HG03439 (cell line): ENCODE results near the gene CYP21A2.
"Not testable (repeated sequence)": the region's sequence is repeated elsewhere in the genome, so short reads cannot be mapped to it uniquely, and the experiment has no call there.

Source experiments
- ATAC-seq: cut with Tn5 transposase; IDR thresholded peaks from one replicate; pipeline ENCODE4 v1.9.1; 2021; ENCODE audit warnings: mild to moderate bottlenecking, moderate library complexity; ENCODE audit not compliant: unreplicated experiment

Gene CYP21A2

DNA sequence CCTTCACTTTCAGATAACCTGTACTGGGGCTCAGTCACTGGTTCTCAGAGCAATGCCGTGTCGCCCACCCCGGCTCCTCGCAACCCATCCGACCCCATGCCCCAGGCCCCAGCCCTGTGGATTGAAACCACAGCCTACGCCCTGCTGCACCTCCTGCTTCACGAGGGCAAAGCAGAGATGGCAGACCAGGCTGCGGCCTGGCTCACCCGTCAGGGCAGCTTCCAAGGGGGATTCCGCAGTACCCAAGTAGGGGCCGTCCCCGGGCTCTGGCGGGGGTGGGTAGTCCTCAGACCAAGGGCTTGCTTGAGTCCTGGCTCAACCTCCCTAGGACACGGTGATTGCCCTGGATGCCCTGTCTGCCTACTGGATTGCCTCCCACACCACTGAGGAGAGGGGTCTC lies 8.7 kb upstream of the CYP21A2 start:
- ATAC-seq, result not testable (repeated sequence)

DNA sequence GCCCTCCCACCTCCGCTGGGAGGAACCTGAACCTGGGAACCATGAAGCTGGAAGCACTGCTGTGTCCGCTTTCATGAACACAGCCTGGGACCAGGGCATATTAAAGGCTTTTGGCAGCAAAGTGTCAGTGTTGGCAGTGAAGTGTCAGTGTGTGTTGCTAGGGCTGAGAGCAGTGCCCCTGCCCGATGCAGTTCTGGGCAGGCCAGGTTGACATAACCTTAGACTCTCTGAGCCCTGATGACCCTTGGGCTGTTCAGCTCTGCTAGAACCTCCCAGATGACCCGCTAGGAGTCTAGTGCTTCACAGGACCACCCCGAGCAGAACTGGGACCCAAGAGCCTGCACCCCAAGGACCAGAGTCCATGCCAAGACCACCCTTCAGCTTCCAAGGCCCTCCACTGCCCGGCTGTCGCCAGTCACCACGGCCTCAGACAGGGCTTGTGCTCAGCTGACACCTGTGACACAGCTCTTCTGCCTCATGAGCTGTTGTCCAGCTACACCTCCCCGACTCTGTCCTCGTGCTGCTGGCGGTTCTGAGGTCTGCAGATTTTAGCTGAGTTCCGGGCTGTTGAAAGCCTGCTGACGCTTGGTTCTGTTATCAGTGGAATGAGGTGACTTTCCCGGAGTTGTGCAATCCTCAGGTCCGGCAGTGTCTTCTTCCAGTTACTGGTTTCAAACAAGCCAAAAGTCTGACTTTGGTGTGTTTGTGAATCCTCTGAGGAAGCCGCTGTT lies 2.8 kb upstream of the CYP21A2 start:
- not testable (repeated sequence) for ATAC-seq

DNA sequence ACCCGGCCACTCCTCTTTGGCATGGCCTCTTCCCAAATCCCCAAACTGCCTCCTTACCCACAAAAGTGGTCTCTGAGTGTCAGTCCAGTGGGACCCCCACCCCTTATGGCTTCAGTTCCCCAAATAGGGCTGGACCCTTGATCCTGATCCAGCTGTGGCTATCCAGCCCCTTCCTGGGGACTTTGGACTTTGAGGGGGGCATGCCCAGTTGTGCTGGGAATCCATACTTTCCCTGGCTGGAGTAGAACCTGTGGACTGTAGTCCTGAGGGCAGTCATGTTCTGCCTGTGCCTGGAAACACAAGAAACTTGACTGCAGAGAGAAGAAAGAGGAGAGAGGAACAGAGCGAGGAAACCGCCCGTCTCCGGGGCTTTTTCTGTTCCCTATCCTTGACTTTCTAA lies 1.1 kb upstream of the CYP21A2 start:
- ATAC-seq, result not testable (repeated sequence)

DNA sequence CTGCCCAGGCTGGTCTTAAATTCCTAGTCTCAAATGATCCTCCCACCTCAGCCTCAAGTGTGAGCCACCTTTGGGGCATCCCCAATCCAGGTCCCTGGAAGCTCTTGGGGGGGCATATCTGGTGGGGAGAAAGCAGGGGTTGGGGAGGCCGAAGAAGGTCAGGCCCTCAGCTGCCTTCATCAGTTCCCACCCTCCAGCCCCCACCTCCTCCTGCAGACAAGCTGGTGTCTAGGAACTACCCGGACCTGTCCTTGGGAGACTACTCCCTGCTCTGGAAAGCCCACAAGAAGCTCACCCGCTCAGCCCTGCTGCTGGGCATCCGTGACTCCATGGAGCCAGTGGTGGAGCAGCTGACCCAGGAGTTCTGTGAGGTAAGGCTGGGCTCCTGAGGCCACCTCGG lies 663 bp downstream of the CYP21A2 start:
- ATAC-seq, result not testable (repeated sequence)

DNA sequence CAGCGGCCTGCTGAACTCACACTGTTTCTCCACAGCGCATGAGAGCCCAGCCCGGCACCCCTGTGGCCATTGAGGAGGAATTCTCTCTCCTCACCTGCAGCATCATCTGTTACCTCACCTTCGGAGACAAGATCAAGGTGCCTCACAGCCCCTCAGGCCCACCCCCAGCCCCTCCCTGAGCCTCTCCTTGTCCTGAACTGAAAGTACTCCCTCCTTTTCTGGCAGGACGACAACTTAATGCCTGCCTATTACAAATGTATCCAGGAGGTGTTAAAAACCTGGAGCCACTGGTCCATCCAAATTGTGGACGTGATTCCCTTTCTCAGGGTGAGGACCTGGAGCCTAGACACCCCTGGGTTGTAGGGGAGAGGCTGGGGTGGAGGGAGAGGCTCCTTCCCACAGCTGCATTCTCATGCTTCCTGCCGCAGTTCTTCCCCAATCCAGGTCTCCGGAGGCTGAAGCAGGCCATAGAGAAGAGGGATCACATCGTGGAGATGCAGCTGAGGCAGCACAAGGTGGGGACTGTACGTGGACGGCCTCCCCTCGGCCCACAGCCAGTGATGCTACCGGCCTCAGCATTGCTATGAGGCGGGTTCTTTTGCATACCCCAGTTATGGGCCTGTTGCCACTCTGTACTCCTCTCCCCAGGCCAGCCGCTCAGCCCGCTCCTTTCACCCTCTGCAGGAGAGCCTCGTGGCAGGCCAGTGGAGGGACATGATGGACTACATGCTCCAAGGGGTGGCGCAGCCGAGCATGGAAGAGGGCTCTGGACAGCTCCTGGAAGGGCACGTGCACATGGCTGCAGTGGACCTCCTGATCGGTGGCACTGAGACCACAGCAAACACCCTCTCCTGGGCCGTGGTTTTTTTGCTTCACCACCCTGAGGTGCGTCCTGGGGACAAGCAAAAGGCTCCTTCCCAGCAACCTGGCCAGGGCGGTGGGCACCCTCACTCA lies 1.4 kb downstream of the CYP21A2 start:
- ATAC-seq, result not testable (repeated sequence)

DNA sequence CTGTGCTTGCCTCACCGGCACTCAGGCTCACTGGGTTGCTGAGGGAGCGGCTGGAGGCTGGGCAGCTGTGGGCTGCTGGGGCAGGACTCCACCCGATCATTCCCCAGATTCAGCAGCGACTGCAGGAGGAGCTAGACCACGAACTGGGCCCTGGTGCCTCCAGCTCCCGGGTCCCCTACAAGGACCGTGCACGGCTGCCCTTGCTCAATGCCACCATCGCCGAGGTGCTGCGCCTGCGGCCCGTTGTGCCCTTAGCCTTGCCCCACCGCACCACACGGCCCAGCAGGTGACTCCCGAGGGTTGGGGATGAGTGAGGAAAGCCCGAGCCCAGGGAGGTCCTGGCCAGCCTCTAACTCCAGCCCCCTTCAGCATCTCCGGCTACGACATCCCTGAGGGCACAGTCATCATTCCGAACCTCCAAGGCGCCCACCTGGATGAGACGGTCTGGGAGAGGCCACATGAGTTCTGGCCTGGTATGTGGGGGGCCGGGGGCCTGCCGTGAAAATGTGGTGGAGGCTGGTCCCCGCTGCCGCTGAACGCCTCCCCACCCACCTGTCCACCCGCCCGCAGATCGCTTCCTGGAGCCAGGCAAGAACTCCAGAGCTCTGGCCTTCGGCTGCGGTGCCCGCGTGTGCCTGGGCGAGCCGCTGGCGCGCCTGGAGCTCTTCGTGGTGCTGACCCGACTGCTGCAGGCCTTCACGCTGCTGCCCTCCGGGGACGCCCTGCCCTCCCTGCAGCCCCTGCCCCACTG lies 2.3 kb downstream of the CYP21A2 start:
- not testable (repeated sequence) for ATAC-seq

DNA sequence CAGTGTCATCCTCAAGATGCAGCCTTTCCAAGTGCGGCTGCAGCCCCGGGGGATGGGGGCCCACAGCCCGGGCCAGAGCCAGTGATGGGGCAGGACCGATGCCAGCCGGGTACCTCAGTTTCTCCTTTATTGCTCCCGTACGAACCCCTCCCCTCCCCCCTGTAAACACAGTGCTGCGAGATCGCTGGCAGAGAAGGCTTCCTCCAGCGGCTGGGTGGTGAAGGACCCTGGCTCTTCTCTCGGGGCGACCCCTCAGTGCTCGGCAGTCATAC lies 2.8 kb downstream of the CYP21A2 start:
- ATAC-seq, result not testable (repeated sequence)

DNA sequence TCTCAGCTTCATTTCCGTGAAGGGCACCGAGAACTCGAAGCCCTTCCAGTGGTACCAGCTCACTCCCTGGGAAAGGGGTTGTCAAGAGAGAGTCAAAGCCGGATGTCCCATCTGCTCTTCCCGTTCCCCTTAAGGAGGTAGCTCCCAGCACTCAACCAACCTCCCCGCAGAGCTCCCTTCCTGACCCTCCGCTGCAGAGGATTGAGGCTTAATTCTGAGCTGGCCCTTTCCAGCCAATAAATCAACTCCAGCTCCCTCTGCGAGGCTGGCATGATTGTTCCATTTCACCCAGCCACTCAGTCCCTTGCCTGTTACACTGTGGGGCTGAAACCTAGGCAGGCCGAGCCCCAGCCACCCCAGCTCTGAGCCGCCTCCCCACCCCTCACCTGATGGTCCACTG lies 3.2 kb downstream of the CYP21A2 start:
- ATAC-seq, result not testable (repeated sequence)

DNA sequence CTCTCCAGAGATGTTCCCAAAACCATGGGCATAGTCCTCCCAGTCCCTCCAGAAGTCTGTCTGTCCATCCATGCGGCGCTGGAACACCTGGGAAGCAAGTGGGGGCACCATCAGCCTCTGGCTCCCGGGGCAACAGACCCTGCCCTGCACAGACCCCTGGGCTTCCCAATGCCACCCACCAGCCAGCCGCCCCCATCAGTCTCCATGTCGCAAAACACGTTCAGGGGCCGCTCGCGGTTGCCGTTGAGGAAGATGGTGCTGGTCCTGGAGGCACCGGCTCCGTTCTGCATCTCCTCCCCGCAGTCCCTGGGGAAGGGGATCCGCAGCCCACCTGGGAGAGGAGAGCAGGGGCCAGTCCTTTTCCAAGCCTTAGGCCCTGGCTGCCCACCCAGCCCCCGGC lies 4.1 kb downstream of the CYP21A2 start:
- ATAC-seq, result not testable (repeated sequence)

DNA sequence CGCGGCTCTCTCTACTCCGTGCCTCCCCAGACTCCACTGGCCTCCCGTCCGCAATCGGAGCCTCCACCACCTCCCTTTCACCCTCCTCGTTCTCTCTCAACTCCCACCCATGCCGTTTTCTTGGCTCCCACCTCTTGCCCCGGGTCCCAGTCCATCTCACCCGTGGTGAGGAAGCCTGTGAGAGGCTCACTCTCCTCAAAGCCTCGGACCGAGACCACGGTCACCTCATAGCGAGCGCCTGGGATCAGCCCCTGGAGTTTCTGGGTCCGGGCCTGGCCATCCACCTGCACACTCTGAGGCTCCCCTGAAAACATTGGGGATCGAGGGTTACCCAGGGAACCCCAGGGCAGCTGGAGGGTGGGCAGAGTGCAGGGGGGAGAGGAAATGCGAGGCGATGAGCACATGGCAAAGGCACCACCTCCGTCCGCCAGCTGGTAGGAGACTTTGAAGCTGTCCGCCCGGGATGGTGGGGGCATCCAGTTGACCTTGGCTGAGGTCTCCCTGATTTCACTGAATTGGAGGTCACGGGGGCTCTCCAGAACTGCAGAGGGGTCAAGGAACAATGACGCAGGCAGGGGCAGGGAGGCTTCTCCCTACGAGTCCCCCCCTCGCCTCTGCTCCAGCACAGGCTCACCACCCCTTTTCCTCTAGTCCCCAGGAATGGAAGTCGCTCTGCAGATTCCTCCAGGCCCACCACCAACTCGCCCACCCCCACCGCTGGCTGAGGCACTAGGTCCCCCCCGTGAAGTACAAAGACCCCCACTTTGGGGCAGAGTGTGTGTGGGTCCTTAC lies 5.6 kb downstream of the CYP21A2 start:
- ATAC-seq, result not testable (repeated sequence)

DNA sequence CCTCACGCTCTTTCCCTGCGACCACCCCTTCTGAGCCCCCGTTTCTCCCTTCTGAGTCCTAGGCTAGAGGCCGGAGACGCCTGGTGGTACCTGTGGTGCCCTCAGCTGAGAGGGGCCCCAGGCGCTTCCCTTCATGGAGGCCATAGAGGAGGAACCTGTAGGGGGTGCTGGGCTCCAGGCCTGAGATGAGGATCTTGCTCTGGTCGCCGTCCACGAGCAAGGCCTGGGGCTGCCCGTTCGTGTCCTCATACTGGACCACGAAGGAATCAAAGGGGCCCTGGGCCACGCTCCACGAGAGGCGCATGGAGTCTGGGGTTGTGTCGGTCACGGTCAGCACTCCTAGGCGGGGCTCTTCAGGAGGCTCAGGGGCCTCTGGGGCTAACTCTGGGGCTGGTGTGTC lies 6.7 kb downstream of the CYP21A2 start:
- ATAC-seq, result not testable (repeated sequence)

DNA sequence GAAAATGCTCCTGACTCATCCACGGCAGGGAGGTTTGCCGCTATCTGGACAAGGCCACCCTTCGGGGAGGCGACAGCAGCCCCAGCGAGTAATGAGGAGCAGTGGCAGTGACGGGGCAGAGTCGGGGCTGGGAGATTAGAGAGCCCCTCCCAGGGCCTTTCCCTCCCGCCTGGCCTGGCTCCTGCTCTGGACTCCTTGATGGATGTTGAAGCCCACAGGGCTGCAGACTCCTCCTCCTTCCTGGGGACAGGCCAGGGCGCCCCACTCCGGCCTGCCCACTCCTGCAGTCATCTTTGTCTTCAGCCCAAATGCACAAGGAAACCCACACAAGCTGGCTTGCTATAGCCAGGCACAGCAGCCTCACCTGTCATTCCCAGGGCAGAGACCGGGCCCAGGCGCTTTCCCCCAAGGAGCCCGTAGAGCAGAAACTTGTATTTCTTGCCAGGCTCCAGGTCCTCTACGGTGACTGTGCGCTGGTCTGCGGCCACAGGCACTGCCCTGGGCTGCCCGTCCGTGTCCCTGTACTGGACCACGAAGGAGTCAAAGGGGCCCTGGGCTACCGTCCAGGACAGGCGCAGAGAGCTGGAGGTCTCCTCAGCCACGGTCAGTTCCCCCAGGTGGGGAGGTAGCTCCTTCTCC lies 7.7 kb downstream of the CYP21A2 start:
- ATAC-seq, result no peak

DNA sequence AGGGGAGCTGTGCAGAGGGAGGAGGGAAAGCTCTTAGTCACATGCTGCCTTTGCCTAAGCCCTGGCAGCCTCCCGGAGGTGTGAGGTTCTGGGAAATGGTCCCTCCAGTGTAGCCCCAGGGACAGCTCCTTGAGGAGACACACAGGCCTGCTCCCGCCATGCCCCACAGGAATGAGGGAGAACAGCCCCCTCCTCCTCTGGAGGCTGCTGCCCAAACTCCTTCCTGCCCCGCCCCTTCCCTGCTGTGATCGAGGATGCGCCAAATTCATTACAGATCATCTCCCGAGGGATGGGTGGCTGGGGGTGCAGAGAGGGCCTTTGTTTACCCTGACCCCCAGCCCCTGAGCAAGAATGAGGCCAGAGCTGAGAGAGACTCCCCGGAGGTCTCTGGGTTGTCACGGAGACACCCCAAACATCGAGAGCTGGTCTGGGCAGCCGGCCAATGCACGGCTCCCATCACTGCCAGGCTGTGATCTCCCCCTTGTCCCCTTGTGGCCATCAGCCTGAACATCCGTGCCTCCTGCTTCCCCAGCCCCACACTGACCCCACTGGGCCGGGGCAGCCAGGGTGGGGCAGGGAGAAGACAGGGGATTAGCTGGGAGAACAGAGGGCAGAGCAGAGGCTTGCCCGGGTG lies 8.4 kb downstream of the CYP21A2 start:
- ATAC-seq, result no peak

DNA sequence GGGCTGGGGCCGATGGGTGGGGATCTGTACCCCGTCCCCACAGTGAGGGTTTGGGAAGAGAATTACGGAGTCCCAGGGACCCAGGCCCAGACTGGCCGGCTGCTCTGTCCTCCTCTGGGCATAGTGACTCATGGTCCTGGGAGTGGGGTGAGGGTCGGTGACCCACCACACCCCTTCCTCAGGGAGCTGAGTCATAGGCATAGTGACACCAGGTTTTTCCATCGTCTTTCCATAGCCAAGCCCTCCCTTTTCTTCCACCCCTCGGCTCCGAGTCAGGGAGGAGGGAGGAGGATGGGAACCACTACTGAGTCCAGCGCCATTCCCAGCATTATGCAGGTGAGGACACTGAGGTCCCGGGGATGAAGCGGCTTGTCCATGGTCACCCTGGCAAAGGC lies 8.9 kb downstream of the CYP21A2 start:
- ATAC-seq, result no peak

DNA sequence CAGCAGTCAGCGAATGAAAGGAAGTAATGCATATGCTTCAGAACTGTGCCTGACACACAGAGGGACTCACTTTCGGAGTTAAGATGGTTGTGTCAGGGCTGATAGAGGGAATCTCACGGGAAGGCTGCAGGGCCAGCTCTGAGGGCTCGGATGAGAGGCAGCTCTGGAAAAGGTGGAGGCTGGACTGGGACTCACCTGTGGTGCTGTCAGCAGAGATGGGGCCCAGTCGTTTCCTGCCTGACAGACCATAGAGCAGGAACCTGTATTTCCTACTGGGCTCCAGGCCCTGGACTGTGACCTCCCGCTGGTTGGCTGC lies 9.3 kb downstream of the CYP21A2 start:
- ATAC-seq, result no peak

DNA sequence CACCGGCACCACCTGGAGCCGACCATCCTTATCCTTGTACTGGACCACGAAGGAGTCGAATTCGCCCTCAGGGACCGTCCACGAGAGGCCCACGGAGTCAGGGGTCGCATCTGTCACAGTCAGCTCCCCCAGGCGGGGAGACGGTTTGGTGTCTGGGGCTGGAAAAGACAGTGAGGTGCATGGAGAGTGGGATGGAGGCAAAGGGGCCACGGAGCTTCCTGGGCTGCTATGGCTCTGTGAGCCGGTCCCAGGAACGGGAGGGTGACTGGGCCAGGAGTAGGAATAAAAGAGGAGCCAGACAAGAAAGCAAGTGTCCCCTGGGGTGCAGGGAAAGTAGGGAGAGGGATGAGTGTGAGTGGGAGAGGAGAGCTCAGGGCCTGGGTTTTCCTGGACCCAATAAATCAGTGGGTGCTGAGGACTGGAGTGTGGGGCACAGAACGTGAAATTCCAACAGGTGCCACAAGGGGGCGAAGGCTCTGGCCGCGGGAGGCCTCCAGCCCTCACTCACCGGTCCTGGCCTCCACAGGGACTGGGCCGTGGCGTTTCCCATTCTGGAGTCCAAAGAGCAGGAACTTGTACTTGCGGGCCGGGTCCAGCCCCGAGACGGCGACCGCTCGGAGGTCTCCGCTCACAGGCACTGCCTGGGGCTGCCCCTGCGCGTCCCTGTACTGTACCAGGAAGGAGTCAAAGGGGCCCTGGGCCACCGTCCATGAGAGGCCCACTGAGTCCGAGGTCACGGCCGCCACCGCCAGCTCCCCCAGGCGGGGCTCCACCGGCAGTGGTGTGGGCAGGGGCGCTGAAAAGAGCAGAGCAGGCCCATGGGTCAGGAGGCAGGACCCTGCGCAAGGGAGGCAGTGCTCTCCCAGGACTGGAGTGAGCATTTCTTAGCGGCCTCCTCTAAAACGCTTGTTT lies 9.9 kb downstream of the CYP21A2 start:
- ATAC-seq, result peak; percentile 58

DNA sequence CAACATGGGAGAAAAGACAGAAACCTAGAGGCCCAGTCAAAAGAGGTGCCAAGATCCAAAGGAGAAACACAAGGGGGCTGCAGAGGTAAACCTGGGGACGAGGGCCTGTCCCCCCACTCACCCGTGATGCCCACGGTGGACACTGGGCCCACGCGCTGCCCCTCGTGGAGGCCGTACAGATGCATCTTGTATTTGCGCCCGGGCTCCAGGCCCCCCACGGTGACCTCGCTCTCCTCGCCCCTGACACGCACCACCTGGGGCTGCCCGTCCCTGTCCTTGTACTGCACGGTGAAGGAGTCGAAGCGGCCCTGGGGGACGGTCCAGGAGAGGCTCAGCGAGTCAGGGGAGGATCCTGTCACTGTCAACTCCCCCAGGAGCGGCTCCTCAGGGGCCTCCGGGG lies 10.9 kb downstream of the CYP21A2 start:
- ATAC-seq, result not testable (repeated sequence)

DNA sequence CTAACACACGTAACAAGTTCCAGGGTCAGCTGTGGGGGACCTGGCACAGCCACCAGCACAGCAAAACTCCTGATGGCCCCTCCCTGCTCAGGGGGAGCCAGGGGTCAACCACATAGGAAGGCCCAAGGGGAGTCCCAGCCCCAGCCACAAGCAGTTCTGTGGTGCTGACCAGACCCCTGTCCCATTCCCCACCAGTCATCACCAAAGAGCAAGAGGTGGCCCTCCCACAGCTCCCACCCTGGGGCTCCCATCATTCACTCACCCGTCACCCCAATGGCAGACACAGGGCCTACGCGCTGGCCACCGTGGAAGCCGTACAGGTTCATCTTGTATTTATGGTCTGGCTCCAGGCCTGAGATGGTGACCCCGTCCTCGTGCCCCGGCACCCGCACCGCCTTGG lies 11.5 kb downstream of the CYP21A2 start:
- not testable (repeated sequence) for ATAC-seq

DNA sequence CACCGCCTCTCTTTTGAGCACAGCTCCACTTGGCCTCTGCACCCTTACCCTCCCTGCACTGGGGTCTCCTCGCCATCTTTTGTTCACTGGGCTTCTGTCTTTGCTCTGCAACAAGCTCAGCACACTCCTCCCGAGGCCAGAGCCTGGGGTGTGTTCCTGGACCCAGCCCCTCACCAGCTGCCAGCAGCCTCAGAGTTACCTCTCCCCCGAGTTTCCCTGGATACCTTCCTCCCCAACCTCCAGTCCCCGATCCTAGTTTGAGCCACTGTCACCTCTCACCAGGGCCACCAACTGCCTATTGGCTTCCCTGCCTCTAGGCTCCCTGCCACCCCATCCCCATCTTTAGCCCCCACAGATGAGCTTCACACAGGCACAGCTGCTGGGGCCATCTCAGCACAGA lies 12.3 kb downstream of the CYP21A2 start:
- ATAC-seq, result no peak
